HCT116 (cell line): ENCODE data around the gene PTTG1IP. TPM values are rescaled to one million over a fixed set of nuclear protein-coding genes. Genes with fewer than 3 reads are reported as not detected.

ENCODE experiments used
- ATAC-seq: fragments of 200-7000 bp; cut with Tn5 transposase; 2 replicates; pipeline ENCODE4 v1.9.1; 2020; ENCODE audit warnings: mild to moderate bottlenecking, moderate library complexity
- BruUV-seq: library from RNA; stranded (reverse); fragments of 400-500 nt; replicated peaks from 2 replicates; lab custom pipeline; 2021; lab: Mats Ljungman, UMichigan
- CTCF ChIA-PET: fragments of 300-600 bp; sonication (Branson Sonifier 250); formaldehyde crosslinking; loops from one replicate; lab custom pipeline; 2021; ENCODE audit warnings: antibody characterized with exemption; lab: Charles Lee
- POLR2A ChIA-PET: fragments of 300-600, 350-600 bp; sonication (Branson Sonifier 250); formaldehyde crosslinking; loops from one replicate; lab custom pipeline; 2021; ENCODE audit warnings: antibody characterized with exemption; lab: Charles Lee
- RAD21 ChIA-PET, 2 experiments: fragments of 300-600 bp; sonication (Branson Sonifier 250); formaldehyde crosslinking; loops; one replicate each; lab custom pipeline; 2023; ENCODE audit warnings: low total read pairs in 2 of 2; ENCODE audit not compliant: uncharacterized antibody in 2 of 2, unreplicated experiment in 2 of 2, low non-redundant PET in 1 of 2; lab: Charles Lee
- DNase-seq: peaks from one replicate; pipeline ENCODE4 v3.0.0-alpha.2; 2010; ENCODE audit warnings: low read depth, low spot score
- H2AFZ ChIP-seq: fragments of 200-600 bp; shearing (Covaris generic), sonication (generic); 2 replicates; pipeline ENCODE4 v1.6.1; 2017; ENCODE audit warnings: low read depth, mixed run types, mixed read lengths, antibody characterized with exemption, low read length; ENCODE audit not compliant: poor library complexity, severe bottlenecking
- H3K27ac ChIP-seq: 2 replicates; pipeline ENCODE4 v1.5.1; 2012; ENCODE audit warnings: low read depth, low read length
- H3K27me3 ChIP-seq: fragments of 200-600 bp; sonication (generic); 2 replicates; pipeline ENCODE4 v1.6.1; 2016; ENCODE audit warnings: mixed run types, low read length, mixed read lengths; ENCODE audit not compliant: insufficient read depth
- H3K36me3 ChIP-seq, 2 experiments: fragments of 200-500 bp in 1 of 2; fragments of 200-600 bp in 1 of 2; sonication (Bioruptor generic) in 1 of 2; sonication (generic) in 1 of 2; 2 replicates each; pipeline versions ENCODE4 v1.5.1 to v1.6.1; 2014 to 2016; ENCODE audit warnings: low read length in 2 of 2, inconsistent platforms in 1 of 2, mixed read lengths in 1 of 2, mixed run types in 1 of 2; ENCODE audit not compliant: insufficient read depth in 2 of 2, control insufficient read depth in 1 of 2
- H3K4me1 ChIP-seq, 2 experiments: fragments of 200-600 bp in 1 of 2; sonication (generic) in 1 of 2; 2 replicates each; pipeline versions ENCODE4 v1.5.1 to v1.6.1; 2012 to 2017; ENCODE audit warnings: low read length in 2 of 2, inconsistent platforms in 1 of 2, mild to moderate bottlenecking in 1 of 2, mixed read lengths in 1 of 2, mixed run types in 1 of 2, moderate library complexity in 1 of 2; ENCODE audit not compliant: insufficient read depth in 2 of 2, control insufficient read depth in 1 of 2
- H3K4me2 ChIP-seq: fragments of 200-600 bp; sonication (generic); 2 replicates; pipeline ENCODE4 v1.6.1; 2017; ENCODE audit warnings: mixed run types, low read length, mixed read lengths
- H3K4me3 ChIP-seq, 2 experiments: fragments of 200-600 bp in 1 of 2; sonication (generic) in 1 of 2; replicated peaks in 1 of 2; 2 replicates each; pipeline ENCODE4 v1.5.1; 2011 to 2016; ENCODE audit warnings: low read length in 2 of 2, control low read depth in 1 of 2, low read depth in 1 of 2, mild to moderate bottlenecking in 1 of 2, mixed read lengths in 1 of 2, mixed run types in 1 of 2
- H3K79me2 ChIP-seq: fragments of 200-600 bp; sonication (generic); 2 replicates; pipeline ENCODE4 v1.6.1; 2017; ENCODE audit warnings: mild to moderate bottlenecking, mixed run types, low read length, moderate library complexity, mixed read lengths; ENCODE audit not compliant: insufficient read depth
- H3K9ac ChIP-seq: fragments of 200-600 bp; sonication (generic); 2 replicates; pipeline ENCODE4 v1.6.1; 2016; ENCODE audit warnings: low read length, mixed read lengths
- H3K9me2 ChIP-seq: fragments of 200-600 bp; sonication (generic), shearing (Covaris generic); 2 replicates; pipeline ENCODE4 v1.6.1; 2017; ENCODE audit warnings: mixed run types, mild to moderate bottlenecking, moderate library complexity; ENCODE audit not compliant: insufficient read depth
- H3K9me3 ChIP-seq, 2 experiments: fragments of 200-500 bp in 1 of 2; fragments of 200-600 bp in 1 of 2; sonication (Bioruptor generic) in 1 of 2; sonication (generic) in 1 of 2; 2 replicates each; pipeline ENCODE4 v1.6.1; 2014 to 2017; ENCODE audit warnings: low read length in 2 of 2, mixed read lengths in 2 of 2, inconsistent platforms in 1 of 2, low read depth in 1 of 2, mild to moderate bottlenecking in 1 of 2, mixed run types in 1 of 2, moderate library complexity in 1 of 2; ENCODE audit not compliant: control insufficient read depth in 1 of 2, insufficient read depth in 1 of 2
- H4K20me1 ChIP-seq: fragments of 200-600 bp; sonication (generic), shearing (Covaris generic); 2 replicates; pipeline ENCODE4 v1.6.1; 2017; ENCODE audit warnings: mixed run types, mild to moderate bottlenecking, moderate library complexity; ENCODE audit not compliant: insufficient read depth
- CEBPB ChIP-seq: IDR thresholded peaks from 2 replicates; pipeline ENCODE4 v1.6.1; 2012; ENCODE audit warnings: low read depth
- POLR2A ChIP-seq: IDR thresholded peaks from 2 replicates; pipeline ENCODE4 v1.7.0; 2011; ENCODE audit warnings: borderline replicate concordance; ENCODE audit not compliant: insufficient read depth, insufficient read length; ENCODE audit errors: extremely low read depth
- POLR2AphosphoS5 ChIP-seq: IDR thresholded peaks from 2 replicates; pipeline ENCODE4 v1.6.1; 2011; ENCODE audit warnings: mild to moderate bottlenecking, low read depth, low read length, moderate library complexity
- RAD21 ChIP-seq: IDR thresholded peaks from 2 replicates; pipeline ENCODE4 v1.6.1; 2012; ENCODE audit warnings: low read depth, mild to moderate bottlenecking
- SP1 ChIP-seq: IDR thresholded peaks from 2 replicates; pipeline ENCODE4 v1.6.1; 2012; ENCODE audit warnings: low read depth
- ZFX ChIP-seq: fragments of 450-650 bp; IDR thresholded peaks from 2 replicates; pipeline ENCODE4 v1.6.1; 2017
- ZNF274 ChIP-seq: fragments of 200-500 bp; sonication (Bioruptor generic); IDR thresholded peaks from 2 replicates; pipeline ENCODE4 v1.6.1; 2014; ENCODE audit warnings: mild to moderate bottlenecking, low read depth, low read length, inconsistent platforms
- intact Hi-C: fragments of 100-400 bp; cut with micrococcal nuclease; formaldehyde crosslinking; loops from 2 replicates; pipeline ENCODE4 v1.10.0; 2022
- total RNA-seq: library from RNA; stranded (reverse); gene quantifications from one replicate; pipeline ENCODE4 v1.2.1, GENCODE V29; 2021; ENCODE audit not compliant: unreplicated experiment
- TF ChIP-seq, protein P1 (sequence below): IDR thresholded peaks from 2 replicates; pipeline ENCODE4 v1.6.1; 2012

Gene PTTG1IP
- total RNA-seq, 1 experiment from 2014 or later: 83.4 TPM

DNA sequence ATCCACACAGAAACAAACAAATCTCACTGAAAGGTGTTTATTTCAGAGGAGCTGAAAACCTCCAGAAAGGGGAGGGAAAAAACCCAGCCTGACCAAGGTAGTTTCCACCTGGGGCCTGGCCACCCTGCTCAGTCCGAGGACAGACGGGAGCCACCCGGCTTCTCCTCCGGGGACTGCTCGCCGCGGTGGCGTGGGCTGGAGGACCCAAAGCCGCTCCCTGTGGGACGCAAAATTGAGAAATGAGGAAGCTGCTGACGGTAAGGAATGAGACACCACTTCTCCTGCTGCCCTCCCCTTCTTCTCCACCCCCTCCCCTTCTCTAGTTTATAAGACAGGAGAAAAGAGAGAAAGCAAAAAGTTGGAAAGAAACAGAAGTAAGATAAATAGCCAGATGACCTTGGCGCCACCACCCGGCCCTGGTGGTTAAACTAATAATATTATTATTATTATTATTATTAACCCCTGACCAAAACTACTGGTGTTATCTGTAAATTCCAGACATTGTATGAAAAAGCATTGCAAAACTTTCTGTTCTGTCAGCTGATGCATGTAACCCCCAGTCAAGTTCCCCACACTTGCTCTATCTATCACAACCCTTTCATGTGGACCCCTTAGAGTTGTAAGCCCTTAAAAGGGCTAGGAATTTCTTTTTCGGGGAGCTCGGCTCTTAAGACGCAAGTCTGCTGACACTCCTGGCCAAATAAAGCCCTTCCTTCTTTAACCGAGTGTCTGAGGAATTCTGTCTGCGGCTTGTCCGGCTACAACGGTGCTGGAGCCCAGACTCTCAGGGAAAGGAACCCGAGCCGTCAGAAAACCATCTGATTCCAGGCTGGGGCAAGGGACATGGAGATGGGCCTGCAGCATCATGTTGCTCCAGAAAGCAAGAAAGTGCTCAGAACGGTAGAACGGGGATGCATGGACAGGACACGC lies 34.7 kb upstream of the PTTG1IP start:
- no peak for TF ChIP-seq POLR2A
- no peak for TF ChIP-seq ZFX
- no peak for TF ChIP-seq ZNF274
- no peak for TF ChIP-seq RAD21
- TF ChIP-seq CEBPB: no peak
- TF ChIP-seq POLR2AphosphoS5: no peak
- TF ChIP-seq SP1: no peak
- TF ChIP-seq, protein P1, sequence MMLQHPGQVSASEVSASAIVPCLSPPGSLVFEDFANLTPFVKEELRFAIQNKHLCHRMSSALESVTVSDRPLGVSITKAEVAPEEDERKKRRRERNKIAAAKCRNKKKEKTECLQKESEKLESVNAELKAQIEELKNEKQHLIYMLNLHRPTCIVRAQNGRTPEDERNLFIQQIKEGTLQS: no peak
- POLR2A ChIA-PET: no interaction called here
- Histone ChIP-seq H4K20me1 (no peaks in the 10 kb centered on the region), H3K36me3 (no peaks in the 10 kb centered on the region), H2AFZ (no peak overlapping the region), H3K9me3 (no peaks in the 10 kb centered on the region), H3K4me1 (peaks cover 0 to 8% of the 10 kb centered on the region in 2 experiments; a peak in 1 of 4 replicates), H3K9ac (no peak overlapping the region), H3K79me2 (no peaks in the 10 kb centered on the region), H3K27ac (no peak overlapping the region), H3K27me3 (peaks cover 17% of the 10 kb centered on the region; the same call in 1 of the 2 replicates), H3K4me2 (no peak overlapping the region), H3K4me3 (no peak overlapping the region), H3K9me2 (no peaks in the 10 kb centered on the region)
- CTCF ChIA-PET: no interaction called here
- no TSS peak for BruUV-seq
- DNase-seq (no peak), ATAC-seq (no peak)
- intact Hi-C loops: no loop called here
- RAD21 ChIA-PET: interaction anchor here in 1 of 2 experiments (0.6 kb wide), 1 partner anchor 80 kb away, joined by 3 read pairs; no protein-coding TSS in a partner anchor
